IPS-18c (cell line): Measurements from ENCODE around the gene ADAM33.

Experiments
- H3K4me3 ChIP-seq: 2 replicates; pipeline ENCODE4 v1.7.0; 2013; ENCODE audit warnings: low read depth, mild to moderate bottlenecking, low read length, moderate library complexity; ENCODE audit not compliant: insufficient read depth
- H3K9me3 ChIP-seq: one replicate; pipeline ENCODE4 v1.6.1; 2013; ENCODE audit warnings: mild to moderate bottlenecking, low read length, moderate library complexity; ENCODE audit not compliant: control insufficient read depth, insufficient read depth

The ADAM33 gene

DNA sequence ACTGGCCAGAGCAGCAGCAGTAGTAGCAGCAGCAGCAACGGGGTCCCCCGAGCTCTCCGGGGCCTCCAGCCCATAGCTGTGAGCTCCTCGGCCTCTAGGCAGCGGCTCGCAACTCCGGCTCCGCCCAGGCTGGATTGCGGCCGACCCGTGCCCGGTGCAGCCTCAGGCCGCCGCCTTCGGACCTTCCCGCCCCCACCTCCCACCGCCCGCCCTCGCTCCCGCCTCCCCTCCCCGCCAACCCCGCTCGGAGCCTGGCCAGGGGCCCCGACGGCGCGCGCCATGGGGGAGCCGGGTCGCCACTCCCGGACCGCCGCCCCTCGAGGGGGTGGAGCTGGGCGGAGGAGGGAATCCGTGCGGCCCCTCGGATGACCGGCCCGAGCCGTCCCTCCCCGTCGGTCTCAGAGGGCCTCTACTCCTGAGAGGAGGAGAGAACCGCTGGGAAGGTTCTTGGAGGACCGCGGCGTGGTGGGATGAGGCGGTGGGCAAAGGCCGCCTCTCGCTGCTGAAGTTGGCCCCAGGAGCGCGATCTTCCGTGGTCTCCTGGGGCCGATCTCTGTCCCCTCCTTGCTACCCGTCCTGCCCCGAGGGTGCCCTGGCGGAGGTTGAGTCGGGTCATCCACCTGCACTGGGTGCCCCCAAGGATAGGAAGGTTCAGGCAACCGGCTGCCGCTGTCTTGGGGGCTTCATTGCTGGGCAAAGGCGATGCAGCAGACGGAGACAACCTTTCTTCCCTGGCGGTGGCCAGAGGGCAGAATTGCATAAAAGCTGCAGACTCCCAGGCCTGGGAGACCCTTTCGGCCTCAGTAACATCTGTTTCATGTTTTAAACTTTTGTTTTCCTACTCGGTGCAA, at the start of gene ADAM33:
Gene ADAM33, minus strand, starts transcription at position 80 of the 851 bp plus-strand sequence. Its CDS starts 6 bp downstream, at position 74.
- H3K4me3 ChIP-seq, result peak within 1 kb of the TSS; percentile 49
- H3K9me3 ChIP-seq, result no peaks in the 10 kb centered on the region

DNA sequence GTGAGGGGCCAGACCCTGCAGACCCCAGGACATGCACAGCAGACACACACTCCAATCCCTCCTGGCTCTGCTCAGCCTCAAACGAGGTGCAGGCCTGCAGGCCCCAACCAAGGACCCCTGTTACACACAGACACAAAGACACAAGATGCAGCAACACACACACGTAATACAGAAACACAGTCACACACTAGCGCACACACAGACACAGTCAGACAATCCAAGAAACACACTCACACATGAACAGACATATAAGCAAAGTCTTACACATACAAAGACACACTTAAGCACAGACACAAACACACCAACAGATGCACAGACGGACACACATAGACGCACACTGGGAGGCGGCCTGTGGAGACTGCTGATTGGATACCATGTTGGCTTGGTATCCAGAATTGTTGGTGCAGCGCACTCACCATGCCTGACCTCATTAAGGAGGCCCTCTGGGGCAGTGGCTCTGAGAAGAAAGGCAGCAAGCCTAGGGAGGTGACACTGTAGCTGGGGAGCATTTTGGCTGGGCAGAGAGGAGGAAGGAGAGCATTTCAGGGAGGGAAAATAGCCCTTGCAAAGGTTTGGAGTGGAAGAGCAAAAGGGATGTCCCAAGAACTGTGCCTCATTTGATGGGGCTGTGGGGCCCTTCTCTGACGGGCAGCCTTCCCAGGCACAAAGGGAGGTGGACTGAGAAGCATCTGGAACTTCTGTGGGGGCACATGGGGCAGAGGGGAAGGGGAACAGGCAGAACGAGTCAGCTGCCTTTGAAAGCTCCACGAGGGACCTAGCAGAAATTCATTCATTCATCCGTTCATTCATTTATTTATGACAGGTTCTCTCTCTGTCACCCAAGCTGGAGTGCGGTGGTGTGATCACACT, 49.2 kb upstream of the ADAM33 start:
- H3K4me3 ChIP-seq, result no peak overlapping the region

GRCh38 chr20:3729811-3730540, 48.2 kb upstream of the ADAM33 start:
- Histone ChIP-seq H3K4me3 (no peak overlapping the region), H3K9me3 (no peaks in the 10 kb centered on the region)

More for the DNA sequence above, 49.2 kb upstream of the ADAM33 start:
- H3K9me3 ChIP-seq, result no peaks in the 10 kb centered on the region

DNA sequence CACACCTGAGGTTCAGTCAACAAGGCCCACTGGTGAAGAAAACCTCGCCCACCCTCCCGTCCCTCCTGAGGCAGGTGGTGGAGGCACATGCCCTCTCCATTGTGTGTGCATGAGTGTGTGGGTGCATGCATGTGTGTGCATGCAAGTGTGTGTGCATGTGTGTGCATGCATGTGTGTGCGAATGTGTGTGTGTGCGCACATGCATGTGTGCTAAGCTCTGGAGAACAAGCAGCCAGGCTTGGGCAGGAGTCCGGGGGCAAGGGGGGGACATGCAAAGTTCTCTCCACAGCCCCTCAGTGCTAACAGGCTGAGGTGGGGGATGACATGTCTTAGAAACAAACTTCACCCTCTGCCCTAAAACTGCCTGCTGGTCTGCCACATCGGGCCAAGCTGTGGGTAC, 47.6 kb upstream of the ADAM33 start:
- no peak overlapping the region for H3K4me3 ChIP-seq
- no peaks in the 10 kb centered on the region for H3K9me3 ChIP-seq

DNA sequence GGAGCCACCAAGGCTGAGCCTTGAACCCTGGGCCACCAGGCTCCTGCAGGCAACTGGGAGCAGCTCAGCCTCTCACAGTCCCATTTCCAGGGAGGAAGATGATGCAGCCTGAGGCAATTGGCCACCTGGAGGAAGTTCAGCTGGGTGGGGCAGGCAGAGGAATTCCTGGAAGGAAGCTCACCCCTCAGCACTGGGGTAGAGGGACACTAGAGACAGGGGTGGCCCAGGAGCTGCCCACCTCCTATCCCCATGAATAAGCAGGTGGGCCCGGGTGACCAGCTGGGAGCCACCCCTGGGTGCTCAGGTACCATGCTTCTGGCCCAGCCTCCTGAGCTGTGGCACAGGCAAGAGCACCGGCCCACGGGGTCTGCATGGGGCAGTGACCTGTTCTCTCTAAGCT, 47.1 kb upstream of the ADAM33 start:
- no peaks in the 10 kb centered on the region for H3K9me3 ChIP-seq
- no peak overlapping the region for H3K4me3 ChIP-seq

- Histone ChIP-seq H3K4me3 (no peak overlapping the region), H3K9me3 (no peaks in the 10 kb centered on the region)
Observed at GRCh38 chr20:3728354-3728753, 46.5 kb upstream of the ADAM33 start.

DNA sequence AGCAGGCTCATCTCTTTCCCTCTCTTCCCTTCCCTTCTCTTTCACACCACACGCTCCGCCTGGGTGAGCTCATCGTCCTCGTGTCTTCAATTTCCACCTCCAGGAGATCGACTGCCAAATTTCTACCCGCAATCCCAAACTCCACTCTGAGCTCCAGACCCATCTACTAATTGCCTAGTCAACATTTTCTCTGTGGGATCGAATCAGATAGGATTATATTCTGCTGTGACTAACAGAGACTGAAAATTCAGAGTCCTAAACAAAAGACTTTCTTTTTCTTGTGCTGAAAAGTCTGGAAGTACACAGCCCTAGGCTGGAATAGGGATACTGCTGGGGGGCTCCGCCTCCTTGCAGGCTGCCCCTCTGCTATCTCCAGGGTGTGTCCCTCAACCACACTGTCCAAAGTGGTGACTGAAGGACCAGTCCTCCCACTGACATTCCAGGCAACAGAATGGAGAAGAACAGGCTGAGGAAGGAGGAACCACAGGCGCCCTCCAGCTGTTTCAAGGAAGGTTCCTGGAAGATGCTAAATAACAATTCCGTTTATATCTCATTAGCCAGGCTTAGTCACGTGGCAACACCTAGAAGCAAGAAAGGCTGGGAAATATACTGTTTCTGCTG, 45.7 kb upstream of the ADAM33 start:
- H3K4me3 ChIP-seq, result no peak overlapping the region

DNA sequence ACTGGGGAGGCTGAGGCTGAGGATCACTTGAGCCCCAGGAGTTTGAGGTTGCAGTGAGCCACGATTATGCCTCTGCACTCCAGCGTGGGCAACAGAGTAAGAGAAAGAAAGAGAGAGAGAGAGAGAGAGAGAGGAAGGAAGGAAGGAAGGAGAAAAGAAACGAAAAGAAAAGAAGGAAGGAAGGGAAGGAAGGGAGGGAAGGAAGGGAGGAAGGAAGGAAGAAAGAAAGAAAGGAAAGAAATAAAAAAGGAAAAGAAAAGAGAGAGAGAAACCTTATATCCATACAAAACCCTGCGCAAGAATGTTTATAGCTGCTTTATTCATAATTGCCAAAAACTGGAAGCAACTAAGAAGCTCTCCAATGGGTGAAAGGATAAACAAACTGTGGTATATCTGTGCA, 42.5 kb upstream of the ADAM33 start:
- no peak overlapping the region for H3K4me3 ChIP-seq

More for the DNA sequence above, 45.7 kb upstream of the ADAM33 start:
- H3K9me3 ChIP-seq, result no peaks in the 10 kb centered on the region

GRCh38 chr20:3723284-3723683, 41.5 kb upstream of the ADAM33 start:
- Histone ChIP-seq H3K9me3 (no peaks in the 10 kb centered on the region), H3K4me3 (no peak overlapping the region)

More for the DNA sequence above, 42.5 kb upstream of the ADAM33 start:
- H3K9me3 ChIP-seq, result no peaks in the 10 kb centered on the region

DNA sequence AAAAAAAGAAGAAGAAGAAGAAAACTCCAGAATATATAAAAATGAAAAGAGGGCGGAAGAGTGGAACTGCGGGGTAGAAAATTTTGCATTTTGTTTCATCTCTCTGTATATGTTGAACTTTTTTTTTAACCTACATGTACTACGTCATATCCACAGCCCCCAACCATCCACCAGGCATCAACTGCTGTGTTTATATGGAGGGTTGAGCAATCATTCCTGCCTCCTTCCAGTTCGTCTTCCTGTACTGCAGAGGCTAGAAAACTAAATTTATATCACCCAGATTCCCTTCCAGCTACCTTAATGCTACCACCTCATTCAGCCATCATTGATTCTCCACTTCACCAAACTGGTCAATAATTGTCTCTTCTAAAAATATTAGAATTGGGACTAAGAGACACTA, 40.1 kb upstream of the ADAM33 start:
- no peak overlapping the region for H3K4me3 ChIP-seq
- H3K9me3 ChIP-seq, result no peaks in the 10 kb centered on the region

DNA sequence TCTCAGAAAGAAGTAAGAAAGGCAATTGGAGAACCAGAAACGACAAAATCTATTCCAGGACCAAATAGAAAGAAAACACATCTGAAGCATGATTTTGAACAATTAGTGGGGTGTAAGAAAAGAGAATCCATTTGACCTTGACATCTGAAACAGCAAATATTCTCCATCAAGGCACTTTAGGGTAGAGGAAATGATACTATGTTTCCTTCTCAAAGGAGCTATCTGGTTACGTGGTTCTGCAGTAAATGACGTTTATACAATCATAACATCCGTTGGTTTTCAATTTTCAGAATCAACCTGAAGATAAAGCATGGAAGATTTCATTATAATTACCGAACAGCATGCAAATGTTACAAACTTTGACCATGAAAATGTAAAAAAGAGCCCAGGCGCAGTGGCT, 38.8 kb upstream of the ADAM33 start:
- no peaks in the 10 kb centered on the region for H3K9me3 ChIP-seq
- H3K4me3 ChIP-seq, result no peak overlapping the region

DNA sequence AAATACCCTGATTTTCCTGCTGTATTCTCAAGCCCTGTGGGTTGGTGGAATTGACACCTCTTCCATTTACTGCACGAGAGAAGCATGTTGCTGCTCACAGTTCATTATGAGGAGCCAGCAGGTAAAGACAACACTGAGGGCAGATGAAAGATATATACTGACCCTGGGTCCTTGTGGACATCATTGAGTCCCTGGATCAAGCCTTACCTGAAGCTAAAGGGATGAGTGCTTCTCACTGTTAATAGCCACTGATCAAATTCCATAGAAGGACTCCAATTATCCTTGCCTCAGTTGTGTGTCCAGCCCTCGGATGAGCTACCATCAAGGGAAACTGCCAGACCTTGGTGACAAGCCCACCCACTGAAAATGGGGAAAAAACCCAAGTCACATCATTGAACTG, 38.3 kb upstream of the ADAM33 start:
- H3K4me3 ChIP-seq, result no peak overlapping the region

DNA sequence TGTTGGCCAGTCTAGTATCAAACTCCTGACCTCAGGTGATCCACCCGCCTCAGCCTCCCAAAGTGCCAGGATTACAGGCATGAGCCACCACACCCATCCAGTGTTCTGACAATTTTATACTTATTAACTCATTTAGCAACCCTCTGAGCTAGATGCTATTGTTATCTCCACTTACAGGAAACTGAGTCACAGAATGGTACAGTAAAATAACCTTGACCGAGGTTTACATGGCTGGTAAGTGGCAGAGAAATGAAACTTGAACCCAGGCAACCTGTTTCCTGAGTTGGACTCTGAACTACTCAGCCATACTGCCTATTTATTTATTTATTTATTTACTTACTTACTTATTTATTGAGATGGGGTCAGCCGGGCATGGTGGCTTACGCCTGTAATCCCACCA, 37.2 kb upstream of the ADAM33 start:
- H3K4me3 ChIP-seq, result no peak overlapping the region

More for the DNA sequence above, 38.3 kb upstream of the ADAM33 start:
- H3K9me3 ChIP-seq, result no peaks in the 10 kb centered on the region

GRCh38 chr20:3716195-3716834, 34.5 kb upstream of the ADAM33 start:
- H3K4me3 ChIP-seq, result no peak overlapping the region
- H3K9me3 ChIP-seq, result no peaks in the 10 kb centered on the region

More for the DNA sequence above, 37.2 kb upstream of the ADAM33 start:
- no peaks in the 10 kb centered on the region for H3K9me3 ChIP-seq

DNA sequence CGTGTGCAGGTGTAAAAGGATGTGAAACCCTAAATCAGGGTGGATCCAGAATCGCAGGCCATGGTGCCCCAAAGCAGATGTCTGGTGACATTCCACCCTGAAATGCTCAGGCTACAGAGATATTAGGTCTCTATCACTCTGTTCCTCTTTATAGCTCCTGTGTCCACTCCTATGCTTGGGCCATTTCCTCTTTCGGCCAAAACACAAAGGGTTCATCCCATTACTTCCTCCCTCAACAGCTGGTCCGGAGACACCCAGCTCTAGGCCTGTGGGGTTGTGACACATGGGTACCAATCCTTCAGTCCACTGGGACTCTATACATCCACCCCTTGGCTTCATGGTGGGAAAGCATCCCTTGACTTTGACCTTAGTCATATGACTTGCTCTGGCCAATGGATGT, 32.3 kb upstream of the ADAM33 start:
- Histone ChIP-seq H3K9me3 (peaks cover 2% of the 10 kb centered on the region), H3K4me3 (no peak overlapping the region)

GRCh38 chr20:3712279-3712873, 30.6 kb upstream of the ADAM33 start, which contains the start of gene SIGLEC1:
TSS of gene SIGLEC1 (minus strand) at chr20:3712600. CDS start at chr20:3707128, 5,472 bp downstream.
- Histone ChIP-seq H3K4me3 (no peak within 1 kb of the TSS), H3K9me3 (peaks cover 2% of the 10 kb centered on the region)
